Neuron (in vitro differentiated cells): ENCODE measurements around the gene STK16.
"Not testable (repeated sequence)": the region's sequence is repeated elsewhere in the genome, so short reads cannot be mapped to it uniquely, and the experiment has no call there.

Experiments
- H2AFZ ChIP-seq: one replicate; pipeline ENCODE4 v1.6.1; 2013; ENCODE audit warnings: low read depth, mild to moderate bottlenecking, inconsistent platforms, low read length, moderate library complexity
- H3K27me3 ChIP-seq: one replicate; pipeline ENCODE4 v1.6.1; 2013; ENCODE audit warnings: low read length; ENCODE audit not compliant: insufficient read depth
- H3K36me3 ChIP-seq: one replicate; pipeline ENCODE4 v1.6.1; 2013; ENCODE audit warnings: low read length; ENCODE audit not compliant: insufficient read depth
- H3K4me1 ChIP-seq: one replicate; pipeline ENCODE4 v1.6.1; 2013; ENCODE audit warnings: low read length; ENCODE audit not compliant: insufficient read depth
- H3K4me3 ChIP-seq: 2 replicates; pipeline ENCODE4 v1.5.1; 2013; ENCODE audit warnings: mild to moderate bottlenecking, low read length, moderate library complexity
- H3K9me3 ChIP-seq: one replicate; pipeline ENCODE4 v1.6.1; 2013; ENCODE audit warnings: low read length

The STK16 gene

GRCh38 chr2:219252900-219253752, 7.8 kb downstream of the STK16 start, which contains the start of gene TUBA4B:
TUBA4B (plus strand) TSS chr2:219253243; CDS start chr2:219253408, 165 bp downstream.
- Histone ChIP-seq H3K36me3 (peaks cover 4% of the 10 kb centered on the region), H3K4me3 (peak within 1 kb of the TSS; percentile 15), H3K9me3 (no peaks in the 10 kb centered on the region), H3K27me3 (peaks cover 55% of the 10 kb centered on the region), H2AFZ (peak within 1 kb of the TSS; percentile 9), H3K4me1 (peaks cover 22% of the 10 kb centered on the region)

- peak within 1 kb of the TSS; percentile 9 for H2AFZ ChIP-seq
- peak within 1 kb of the TSS; percentile 15 for H3K4me3 ChIP-seq
- H3K9me3 ChIP-seq = no peaks in the 10 kb centered on the region
- H3K36me3 ChIP-seq = no peaks in the 10 kb centered on the region
- peaks cover 22% of the 10 kb centered on the region for H3K4me1 ChIP-seq
- H3K27me3 ChIP-seq = peaks cover 55% of the 10 kb centered on the region
These were observed 8.7 kb downstream of the STK16 start, which contains the start of gene TUBA4A for GRCh38 chr2:219253753-219254589. TUBA4A (minus strand) TSS chr2:219253918; CDS start chr2:219253858, 60 bp downstream.

- H3K4me1 ChIP-seq = peaks cover 22% of the 10 kb centered on the region
- no peaks in the 10 kb centered on the region for H3K9me3 ChIP-seq
- peaks cover 60% of the 10 kb centered on the region for H3K27me3 ChIP-seq
- H3K4me3 ChIP-seq = no peak overlapping the region
- H3K36me3 ChIP-seq = no peaks in the 10 kb centered on the region
- H2AFZ ChIP-seq = peak overlapping the region; percentile 9
These were observed 9.4 kb downstream of the STK16 start for GRCh38 chr2:219254590-219255201.

- peaks cover 55% of the 10 kb centered on the region for H3K27me3 ChIP-seq
- not testable (repeated sequence) for H3K9me3 ChIP-seq, H3K36me3 ChIP-seq, H3K4me1 ChIP-seq, H3K4me3 ChIP-seq, H2AFZ ChIP-seq
These were observed 13.7 kb downstream of the STK16 start for GRCh38 chr2:219258942-219259341.

GRCh38 chr2:219261024-219261855, 16.0 kb downstream of the STK16 start:
- Histone ChIP-seq H3K4me1 (no peaks in the 10 kb centered on the region), H3K9me3 (no peaks in the 10 kb centered on the region), H3K4me3 (no peak overlapping the region), H3K27me3 (peaks cover 48% of the 10 kb centered on the region), H3K36me3 (no peaks in the 10 kb centered on the region), H2AFZ (no peak overlapping the region)

GRCh38 chr2:219266232-219266631, 21.0 kb downstream of the STK16 start:
- no peak overlapping the region for H3K4me3 ChIP-seq
- no peaks in the 10 kb centered on the region for H3K9me3 ChIP-seq
- peaks cover 51% of the 10 kb centered on the region for H3K27me3 ChIP-seq
- no peaks in the 10 kb centered on the region for H3K4me1 ChIP-seq
- no peaks in the 10 kb centered on the region for H3K36me3 ChIP-seq
- no peak overlapping the region for H2AFZ ChIP-seq

GRCh38 chr2:219266886-219267285, 21.6 kb downstream of the STK16 start:
- Histone ChIP-seq H3K36me3 (no peaks in the 10 kb centered on the region), H2AFZ (no peak overlapping the region), H3K9me3 (no peaks in the 10 kb centered on the region), H3K4me1 (no peaks in the 10 kb centered on the region), H3K4me3 (no peak overlapping the region), H3K27me3 (peaks cover 50% of the 10 kb centered on the region)

- no peaks in the 10 kb centered on the region for H3K36me3 ChIP-seq
- H3K9me3 ChIP-seq = no peaks in the 10 kb centered on the region
- H3K27me3 ChIP-seq = peaks cover 45% of the 10 kb centered on the region
- H3K4me3 ChIP-seq = no peak overlapping the region
- H3K4me1 ChIP-seq = no peaks in the 10 kb centered on the region
- no peak overlapping the region for H2AFZ ChIP-seq
These were observed 23.0 kb downstream of the STK16 start for GRCh38 chr2:219268294-219268693.

GRCh38 chr2:219269362-219270054, 24.2 kb downstream of the STK16 start:
- Histone ChIP-seq H3K36me3 (no peaks in the 10 kb centered on the region), H3K4me1 (peaks cover 5% of the 10 kb centered on the region), H3K27me3 (peaks cover 45% of the 10 kb centered on the region), H2AFZ (no peak overlapping the region), H3K4me3 (no peak overlapping the region), H3K9me3 (no peaks in the 10 kb centered on the region)

GRCh38 chr2:219270055-219270372, 24.7 kb downstream of the STK16 start:
- Histone ChIP-seq H3K9me3 (no peaks in the 10 kb centered on the region), H3K4me3 (no peak overlapping the region), H3K4me1 (peaks cover 6% of the 10 kb centered on the region), H3K27me3 (peaks cover 41% of the 10 kb centered on the region), H2AFZ (no peak overlapping the region), H3K36me3 (no peaks in the 10 kb centered on the region)

- no peak overlapping the region for H2AFZ ChIP-seq
- no peaks in the 10 kb centered on the region for H3K36me3 ChIP-seq
- no peak overlapping the region for H3K4me3 ChIP-seq
- no peaks in the 10 kb centered on the region for H3K9me3 ChIP-seq
- H3K27me3 ChIP-seq = peaks cover 33% of the 10 kb centered on the region
- peaks cover 6% of the 10 kb centered on the region for H3K4me1 ChIP-seq
These were observed 25.7 kb downstream of the STK16 start for GRCh38 chr2:219271021-219271420.

GRCh38 chr2:219272356-219272755, 27.1 kb downstream of the STK16 start:
- Histone ChIP-seq H2AFZ (no peak overlapping the region), H3K9me3 (no peaks in the 10 kb centered on the region), H3K4me3 (no peak overlapping the region)

More at GRCh38 chr2:219272356-219272755, 27.1 kb downstream of the STK16 start:
- Histone ChIP-seq H3K36me3 (no peaks in the 10 kb centered on the region), H3K4me1 (peaks cover 6% of the 10 kb centered on the region), H3K27me3 (peaks cover 23% of the 10 kb centered on the region)
